Activated CD4-positive, alpha-beta T cell treated with anti-CD3 and anti-CD28 coated beads, Interleukin-2, amount 50 U/mL, for 4 hours (primary cell): ENCODE data around the gene PPFIA3.
"Not testable (repeated sequence)": the region's sequence is repeated elsewhere in the genome, so short reads cannot be mapped to it uniquely, and the experiment has no call there.

ENCODE experiments used
- DNase-seq, 2 experiments: peaks; one replicate each; pipeline ENCODE4 v3.0.0-alpha.2; 2020

The PPFIA3 gene

GRCh38 chr19:49125025-49125731 is 5.8 kb downstream of the PPFIA3 start:
- DNase-seq: no peak

- DNase-seq: no peak
Observed at GRCh38 chr19:49126575-49126974, 7.2 kb downstream of the PPFIA3 start.

DNA sequence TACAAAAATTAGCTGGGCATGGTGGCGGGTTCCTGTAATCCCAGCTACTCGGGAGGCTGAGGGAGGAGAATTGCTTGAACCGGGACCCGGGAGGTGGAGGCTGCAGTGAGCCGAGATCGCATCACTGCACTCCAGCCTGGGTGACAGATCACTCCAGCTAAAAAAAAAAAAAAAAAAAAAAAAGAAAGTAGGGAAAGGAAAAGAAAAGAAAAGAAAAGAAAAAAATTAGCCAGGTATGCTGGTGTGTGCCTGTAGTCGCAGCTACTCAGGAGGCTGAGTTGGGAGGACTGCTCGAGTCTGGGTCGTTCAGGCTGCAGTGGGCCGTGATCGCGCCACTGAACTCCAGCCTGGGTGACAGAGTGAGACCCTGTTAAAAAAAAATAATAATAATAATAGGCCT is 7.9 kb downstream of the PPFIA3 start:
- DNase-seq: not testable (repeated sequence)

GRCh38 chr19:49127674-49128544 is 8.6 kb downstream of the PPFIA3 start:
- peak; percentile 90 to 91 for DNase-seq

GRCh38 chr19:49128545-49129237 is 9.3 kb downstream of the PPFIA3 start:
- DNase-seq: no peak

- DNase-seq: no peak
Observed at GRCh38 chr19:49129238-49129583, 9.9 kb downstream of the PPFIA3 start.

GRCh38 chr19:49130325-49130724 is 11.0 kb downstream of the PPFIA3 start:
- no peak for DNase-seq

DNA sequence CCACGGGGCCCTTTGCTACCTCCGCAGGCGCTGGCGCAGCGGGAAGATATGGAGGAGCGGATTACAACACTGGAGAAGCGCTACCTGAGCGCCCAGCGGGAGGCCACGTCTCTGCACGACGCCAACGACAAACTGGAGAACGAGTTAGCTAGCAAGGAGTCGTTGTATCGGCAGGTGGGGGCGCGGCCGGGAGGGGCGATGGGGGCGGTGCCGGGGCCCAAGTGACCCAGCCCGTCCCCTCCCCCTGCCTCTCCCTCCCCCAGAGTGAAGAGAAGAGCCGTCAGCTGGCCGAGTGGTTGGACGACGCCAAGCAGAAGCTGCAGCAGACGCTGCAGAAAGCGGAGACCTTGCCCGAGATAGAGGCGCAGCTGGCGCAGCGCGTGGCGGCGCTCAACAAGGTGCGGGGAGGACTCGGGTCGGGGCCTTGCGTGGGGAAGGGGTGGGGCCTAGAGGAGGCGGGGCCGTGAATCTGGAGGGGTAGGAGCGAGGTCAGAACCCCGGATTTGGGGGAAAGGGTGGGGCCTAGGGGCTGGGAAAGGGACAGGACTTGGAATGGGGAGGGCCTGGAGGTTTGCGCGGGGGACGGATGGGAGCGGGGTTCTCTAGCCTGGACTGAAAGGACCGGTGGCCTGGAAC is 13.7 kb downstream of the PPFIA3 start:
- DNase-seq: peak in 1 of 2 experiments; percentile 21

GRCh38 chr19:49133621-49134454 is 14.5 kb downstream of the PPFIA3 start:
- DNase-seq: peak; percentile 42 to 46

GRCh38 chr19:49135686-49136085 is 16.3 kb downstream of the PPFIA3 start:
- DNase-seq: no peak

GRCh38 chr19:49136771-49137171 is 17.4 kb downstream of the PPFIA3 start:
- no peak for DNase-seq

GRCh38 chr19:49140951-49141350 is 21.6 kb downstream of the PPFIA3 start:
- DNase-seq: no peak

DNA sequence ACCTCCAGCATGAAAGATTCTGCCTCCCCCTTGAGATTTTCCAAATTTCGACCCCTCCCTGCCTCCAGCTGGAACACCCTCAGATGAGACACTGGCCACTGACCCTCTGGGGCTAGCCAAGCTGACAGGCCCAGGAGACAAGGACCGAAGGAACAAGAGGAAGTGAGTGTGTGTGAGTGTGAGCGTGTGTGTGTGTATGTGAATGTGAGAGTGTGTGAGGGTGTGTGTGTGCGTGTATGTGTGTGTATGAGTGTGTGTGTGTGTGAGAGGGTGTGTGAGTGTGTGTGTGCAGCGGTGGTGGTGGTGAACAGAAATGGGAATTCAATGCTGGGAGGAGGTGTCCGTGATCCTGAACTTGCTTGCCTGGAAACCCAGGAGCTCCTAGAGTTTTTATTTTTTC is 22.0 kb downstream of the PPFIA3 start:
- no peak for DNase-seq

- peak; percentile 41 to 42 for DNase-seq
Observed at GRCh38 chr19:49142866-49143335, 23.6 kb downstream of the PPFIA3 start.

GRCh38 chr19:49145573-49146407 is 26.4 kb downstream of the PPFIA3 start:
- DNase-seq: peak; percentile 69 to 74

DNA sequence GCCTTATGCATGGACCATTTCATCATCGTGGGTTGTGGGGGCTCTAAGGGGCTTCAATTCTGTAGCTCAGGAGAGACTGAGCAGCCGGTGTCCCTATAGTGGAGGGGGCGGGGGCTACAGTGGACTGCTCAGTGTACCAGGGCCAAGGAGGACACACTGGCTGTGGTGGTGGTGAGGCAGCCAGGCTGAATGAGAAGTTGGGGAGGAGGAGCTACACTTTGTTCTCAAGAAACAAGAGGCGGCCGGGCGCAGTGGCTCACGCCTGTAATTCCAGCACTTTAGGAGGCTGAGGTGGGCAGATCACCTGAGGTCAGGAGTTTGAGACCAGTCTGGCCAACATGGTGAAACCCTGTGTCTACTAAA is 27.0 kb downstream of the PPFIA3 start:
- not testable (repeated sequence) for DNase-seq

DNA sequence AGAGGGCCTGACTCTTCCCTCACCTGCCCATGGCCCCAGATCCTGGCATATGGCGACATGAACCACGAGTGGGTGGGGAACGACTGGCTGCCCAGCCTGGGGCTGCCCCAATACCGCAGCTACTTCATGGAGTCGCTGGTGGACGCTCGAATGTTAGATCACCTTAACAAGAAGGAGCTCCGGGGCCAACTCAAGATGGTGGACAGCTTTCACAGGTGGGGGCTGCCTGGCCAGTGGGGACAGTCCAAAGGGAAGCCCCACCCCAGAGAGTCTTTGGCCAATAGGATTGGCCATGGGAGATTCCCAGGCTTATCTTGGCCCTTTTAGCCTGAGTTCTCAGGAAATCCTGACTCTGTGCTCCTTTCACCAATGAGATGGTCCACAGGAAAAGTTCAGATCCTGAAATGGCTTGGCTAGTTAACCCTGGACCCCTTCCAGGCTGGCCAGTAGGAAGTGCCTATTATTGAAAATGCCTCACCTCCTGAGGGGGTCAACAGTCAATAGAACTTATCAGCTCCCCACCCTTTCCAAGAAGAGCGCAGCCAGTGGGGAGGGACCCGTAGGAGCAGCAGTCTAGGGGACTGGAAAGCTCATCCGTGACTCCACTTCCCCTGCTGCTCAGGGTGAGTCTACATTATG is 28.8 kb downstream of the PPFIA3 start:
- no peak for DNase-seq

- peak; percentile 74 for DNase-seq
Observed at GRCh38 chr19:49148784-49149651, 29.7 kb downstream of the PPFIA3 start.

DNA sequence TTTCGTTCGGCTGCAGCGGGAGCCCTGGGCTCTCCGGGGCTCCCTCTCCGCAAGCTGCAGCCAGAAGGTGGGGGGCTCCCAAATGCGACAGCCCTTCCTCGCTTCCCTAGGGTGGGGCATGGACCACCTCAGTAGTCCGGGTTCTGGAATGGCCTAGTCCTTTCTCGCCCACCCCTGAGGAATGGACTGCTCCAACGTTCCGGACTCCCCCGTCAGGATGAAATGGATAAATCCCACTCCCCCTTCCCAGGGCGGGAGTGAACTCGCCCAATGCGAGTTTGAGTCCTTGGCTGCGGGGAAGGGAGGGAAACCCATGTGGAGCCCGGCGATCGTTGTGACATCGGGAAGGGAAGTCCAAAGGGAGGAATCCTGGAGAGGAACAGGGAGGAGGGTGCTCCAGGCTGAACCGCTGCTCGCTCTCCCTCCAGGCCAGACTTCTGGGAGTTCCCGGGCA is 30.3 kb downstream of the PPFIA3 start:
- no peak for DNase-seq
